Kidney (tissue), 14 donors: ENCODE results near the gene OBSCN. TPM values are rescaled to one million over a fixed set of nuclear protein-coding genes. Genes with fewer than 3 reads are reported as not detected.
A peak's percentile ranks its signal among the peaks of the same experiment; 100 is the strongest.

Experiments
- DNase-seq, 5 donors: peaks; one replicate each; pipeline ENCODE4 v3.0.0-alpha.2; 2013 to 2020
- FAIRE-seq: peaks from 2 replicates; lab custom pipeline; 2012; peaks lifted over from hg19 to GRCh38; lab: Jason Lieb, UNC
- H3K27ac ChIP-seq, 2 donors: one replicate each; pipeline ENCODE4 v1.7.0; 2013; ENCODE audit warnings: low read depth in 2 of 2, low read length in 2 of 2, inconsistent platforms in 1 of 2
- H3K27me3 ChIP-seq: one replicate; pipeline ENCODE4 v1.7.1; 2013; ENCODE audit warnings: low read length, inconsistent platforms; ENCODE audit not compliant: control insufficient read depth, insufficient read depth
- H3K36me3 ChIP-seq, 3 donors: one replicate each; pipeline versions ENCODE4 v1.7.0 to v1.7.1; 2013; ENCODE audit warnings: low read length in 3 of 3, control low read depth in 1 of 3, inconsistent platforms in 1 of 3; ENCODE audit not compliant: insufficient read depth in 3 of 3, control insufficient read depth in 2 of 3
- H3K4me1 ChIP-seq, 3 donors: one replicate each; pipeline versions ENCODE4 v1.7.0 to v1.7.1; 2013; ENCODE audit warnings: low read length in 3 of 3, inconsistent platforms in 1 of 3, low read depth in 1 of 3; ENCODE audit not compliant: control insufficient read depth in 2 of 3, insufficient read depth in 2 of 3
- H3K4me3 ChIP-seq, 3 donors: one replicate each; pipeline versions ENCODE4 v1.7.0 to v1.8.1; 2013; ENCODE audit warnings: low read length in 3 of 3, control low read depth in 1 of 3, inconsistent platforms in 1 of 3
- H3K9ac ChIP-seq, 3 donors: one replicate each; pipeline versions ENCODE4 v1.7.0 to v1.7.1; 2013; ENCODE audit warnings: low read length in 3 of 3, control low read depth in 1 of 3, inconsistent platforms in 1 of 3
- H3K9me3 ChIP-seq, 3 donors: one replicate each; pipeline versions ENCODE4 v1.7.0 to v1.7.1; 2013; ENCODE audit warnings: low read length in 3 of 3, control low read depth in 1 of 3, inconsistent platforms in 1 of 3; ENCODE audit not compliant: control insufficient read depth in 2 of 3, insufficient read depth in 1 of 3
- CTCF ChIP-seq: IDR thresholded peaks from 3 replicates; pipeline ENCODE4 v1.5.1; 2012; ENCODE audit warnings: mild to moderate bottlenecking, moderate library complexity, borderline replicate concordance; ENCODE audit not compliant: insufficient read depth; ENCODE audit errors: extremely low read depth
- intact Hi-C: fragments of 100-400 bp; cut with DNase I; formaldehyde crosslinking; loops from one replicate; pipeline ENCODE4 v1.11.1; 2022
- polyA plus RNA-seq: library from polyadenylated mRNA; stranded (reverse); fragments of 350-450 nt; fragmentation: Illumina TruSeq; extraction: RNeasy Lipid Tissue Mini Kit (QIAGEN cat#74804); gene quantifications from one replicate; pipeline ENCODE4 v1.2.3, GENCODE V29; 2014; ENCODE audit warnings: low read depth, low replicate concordance; ENCODE audit not compliant: insufficient read depth
- total RNA-seq: library from RNA; stranded (reverse); fragmentation: NEBNext Ultra II Directional; extraction: Animal tissue kit (Norgen Biotek cat#: 25700); gene quantifications from one replicate; pipeline ENCODE4 v1.2.1, GENCODE V29; 2021
- donor health status: control.
- donor health status: control.
- donor health status: control.
- donor health status: control.
- donor health status: control.
- donor health status: DM: yes; HTN: yes; CAD: no.
- donor health status: Normal renal cell carcinoma (clear cell type).

The OBSCN gene
- total and polyA plus RNA-seq, 2 donors from 2014 or later = 14.5 to 30.0 TPM

GRCh38 chr1:228346731-228347130 lies 138.9 kb downstream of the OBSCN start:
- no peak for TF ChIP-seq CTCF
- no peak overlapping the region for H3K27ac ChIP-seq
- H3K4me3 ChIP-seq = no peak overlapping the region
- H3K9me3 ChIP-seq = no peaks in the 10 kb centered on the region
- peaks cover 0 to 7% (median 5%) of the 10 kb centered on the region in 3 donors for H3K36me3 ChIP-seq
- intact Hi-C loops = no loop called here
- no peak overlapping the region for H3K9ac ChIP-seq
- no peaks in the 10 kb centered on the region for H3K4me1 ChIP-seq
- DNase-seq = peak in 3 of 5 donors; percentile 19 to 29 (median 23)
- H3K27me3 ChIP-seq = no peaks in the 10 kb centered on the region
- FAIRE-seq = no peak

DNA sequence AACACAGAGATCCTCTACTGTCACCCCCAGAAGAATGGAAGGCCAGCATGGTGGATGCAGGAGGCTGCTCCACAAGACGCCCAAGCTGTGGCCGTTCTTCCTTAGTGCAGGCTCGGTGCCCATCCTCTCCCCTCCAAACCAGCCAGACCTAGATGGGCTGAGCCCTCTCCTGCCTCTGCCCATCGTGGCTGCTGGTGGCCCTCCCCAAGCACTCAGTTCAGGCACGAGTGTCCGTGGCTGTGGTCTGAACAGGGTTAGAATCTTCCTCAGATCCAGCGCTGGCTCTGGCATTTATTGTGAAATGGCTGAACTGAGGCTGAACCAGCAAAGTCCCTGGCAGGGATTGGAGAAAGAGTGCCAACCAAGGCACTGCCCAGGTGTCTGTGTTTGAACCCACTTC lies 139.3 kb downstream of the OBSCN start:
- Histone ChIP-seq H3K4me3 (no peak overlapping the region), H3K9ac (no peak overlapping the region), H3K4me1 (no peaks in the 10 kb centered on the region), H3K27ac (no peak overlapping the region), H3K9me3 (no peaks in the 10 kb centered on the region), H3K27me3 (no peaks in the 10 kb centered on the region), H3K36me3 (peaks cover 0 to 7% (median 5%) of the 10 kb centered on the region in 3 donors)
- TF ChIP-seq CTCF = no peak
- FAIRE-seq = no peak
- DNase-seq = peak in 2 of 5 donors; percentile 11 to 29
- intact Hi-C loops = no loop called here

DNA sequence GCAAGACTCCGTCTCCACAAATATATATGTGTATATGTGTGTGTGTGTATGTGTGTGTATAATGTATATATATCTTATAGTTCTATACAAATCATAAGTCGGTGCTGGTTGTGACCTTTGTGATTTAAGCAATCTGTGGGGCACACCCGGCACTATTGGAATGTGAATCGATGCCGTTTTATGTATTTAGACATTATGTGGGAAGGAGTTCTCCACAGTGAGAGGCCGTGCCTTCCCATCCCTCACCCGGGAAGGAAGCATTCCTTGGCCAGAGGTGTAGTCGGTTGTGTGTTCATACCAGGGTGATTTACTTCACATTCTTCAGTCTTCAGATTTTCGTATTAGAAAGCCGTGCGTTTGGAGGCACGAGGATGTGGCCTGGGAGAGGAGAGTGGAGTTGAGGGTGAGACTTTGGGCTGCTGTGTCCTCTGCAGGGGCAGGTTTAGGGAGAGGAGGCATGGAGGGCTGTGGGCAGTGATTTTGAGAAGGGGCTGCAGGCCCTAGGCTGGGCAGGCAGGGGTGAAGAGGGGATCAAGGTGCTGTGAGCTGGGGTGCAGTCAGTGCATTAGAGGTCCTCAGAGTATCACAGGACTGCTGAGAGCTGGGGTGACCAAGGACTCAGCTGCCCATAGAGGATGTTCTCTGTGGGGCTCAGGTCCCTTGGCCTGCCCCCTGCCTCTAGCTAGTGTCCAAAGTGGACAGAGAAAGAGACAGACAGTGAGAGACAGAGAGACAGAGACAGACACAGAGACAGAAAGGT lies 141.0 kb downstream of the OBSCN start:
- Histone ChIP-seq H3K36me3 (peaks cover 0 to 4% (median under 1%) of the 10 kb centered on the region in 3 donors), H3K9me3 (no peaks in the 10 kb centered on the region), H3K4me1 (no peaks in the 10 kb centered on the region), H3K4me3 (no peak overlapping the region), H3K9ac (no peak overlapping the region), H3K27me3 (no peaks in the 10 kb centered on the region), H3K27ac (no peak overlapping the region)
- DNase-seq (peak in 1 of 5 donors; percentile 11), FAIRE-seq (no peak)
- no peak for TF ChIP-seq CTCF
- intact Hi-C loops = no loop called here
